Fibroblast of lung (primary cell): Measurements from ENCODE around the gene MAP1A.
"Not testable (repeated sequence)": the region's sequence is repeated elsewhere in the genome, so short reads cannot be mapped to it uniquely, and the experiment has no call there.

Experiments used
- EZH2 ChIP-seq: IDR thresholded peaks from 2 replicates; pipeline ENCODE4 v1.5.1; 2012; ENCODE audit warnings: low read length, control low read depth, mild to moderate bottlenecking; ENCODE audit errors: missing control alignments
- TF ChIP-seq, protein P1 (sequence below), 2 donors: IDR thresholded peaks in 1 of 2; conservative IDR thresholded peaks in 1 of 2; 1 replicate in 1 of 2; 2 replicates in 1 of 2; pipeline ENCODE4 v1.5.1; 2011 to 2012; ENCODE audit warnings: low read length in 2 of 2, control low read depth in 1 of 2, inconsistent platforms in 1 of 2, low read depth in 1 of 2, mild to moderate bottlenecking in 1 of 2

GRCh38 chr15:43563793-43564192 is 46.4 kb downstream of the MAP1A start:
- TF ChIP-seq, protein P1, sequence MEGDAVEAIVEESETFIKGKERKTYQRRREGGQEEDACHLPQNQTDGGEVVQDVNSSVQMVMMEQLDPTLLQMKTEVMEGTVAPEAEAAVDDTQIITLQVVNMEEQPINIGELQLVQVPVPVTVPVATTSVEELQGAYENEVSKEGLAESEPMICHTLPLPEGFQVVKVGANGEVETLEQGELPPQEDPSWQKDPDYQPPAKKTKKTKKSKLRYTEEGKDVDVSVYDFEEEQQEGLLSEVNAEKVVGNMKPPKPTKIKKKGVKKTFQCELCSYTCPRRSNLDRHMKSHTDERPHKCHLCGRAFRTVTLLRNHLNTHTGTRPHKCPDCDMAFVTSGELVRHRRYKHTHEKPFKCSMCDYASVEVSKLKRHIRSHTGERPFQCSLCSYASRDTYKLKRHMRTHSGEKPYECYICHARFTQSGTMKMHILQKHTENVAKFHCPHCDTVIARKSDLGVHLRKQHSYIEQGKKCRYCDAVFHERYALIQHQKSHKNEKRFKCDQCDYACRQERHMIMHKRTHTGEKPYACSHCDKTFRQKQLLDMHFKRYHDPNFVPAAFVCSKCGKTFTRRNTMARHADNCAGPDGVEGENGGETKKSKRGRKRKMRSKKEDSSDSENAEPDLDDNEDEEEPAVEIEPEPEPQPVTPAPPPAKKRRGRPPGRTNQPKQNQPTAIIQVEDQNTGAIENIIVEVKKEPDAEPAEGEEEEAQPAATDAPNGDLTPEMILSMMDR (conservative IDR thresholded peaks at IDR 0.05 in 1 of 2, IDR thresholded peaks at IDR 0.05 in 1 of 2; ENCODE audit: low read depth in 1 of 2, low read length in 2 of 2): not testable (repeated sequence)
- TF ChIP-seq EZH2: not testable (repeated sequence)
